GM12878 (cell line): ENCODE results near the gene NEMF. TPM values are rescaled to one million over a fixed set of nuclear protein-coding genes. Genes with fewer than 3 reads are reported as not detected.
A peak's percentile ranks its signal among the peaks of the same experiment; 100 is the strongest.

Experiments
- CEBPB ChIP-seq, 2 experiments: fragments of 150-350 bp in 1 of 2; IDR thresholded peaks; 2 replicates each; pipeline ENCODE4 v1.6.1; 2012 to 2014; ENCODE audit warnings: low read depth in 2 of 2, low read length in 2 of 2, borderline replicate concordance in 1 of 2, inconsistent platforms in 1 of 2
- CHD1 ChIP-seq: IDR thresholded peaks from 2 replicates; pipeline ENCODE4 v1.6.1; 2012; ENCODE audit warnings: low read depth, low read length, improper control_type of control experiment
- GATAD2B ChIP-seq: fragments of 450-650 bp; conservative IDR thresholded peaks from 2 replicates; pipeline ENCODE4 v1.6.1; 2017; ENCODE audit warnings: low read depth, mild to moderate bottlenecking, moderate library complexity
- IRF4 ChIP-seq: IDR thresholded peaks from 2 replicates; pipeline ENCODE4 v1.6.1; 2011; ENCODE audit warnings: low read depth, low read length
- KLF5 ChIP-seq: fragments of 450-650 bp; IDR thresholded peaks from 2 replicates; pipeline ENCODE4 v1.6.1; 2014; ENCODE audit warnings: mild to moderate bottlenecking; ENCODE audit not compliant: partially characterized antibody
- MEF2B ChIP-seq: fragments of 450-650 bp; IDR thresholded peaks from 2 replicates; pipeline ENCODE4 v1.6.1; 2018; ENCODE audit warnings: mild to moderate bottlenecking, moderate library complexity; ENCODE audit not compliant: partially characterized antibody, poor library complexity, severe bottlenecking
- MTA2 ChIP-seq: fragments of 450-650 bp; IDR thresholded peaks from 2 replicates; pipeline ENCODE4 v1.6.1; 2016; ENCODE audit warnings: low read depth, mild to moderate bottlenecking, moderate library complexity
- NFYA ChIP-seq: IDR thresholded peaks from 2 replicates; pipeline ENCODE4 v1.6.1; 2011; ENCODE audit warnings: low read depth, mild to moderate bottlenecking, low read length, improper control_type of control experiment, borderline replicate concordance
- NFYB ChIP-seq: IDR thresholded peaks from 2 replicates; pipeline ENCODE4 v1.6.1; 2011; ENCODE audit warnings: low read depth, mild to moderate bottlenecking, low read length, improper control_type of control experiment, moderate library complexity; ENCODE audit not compliant: insufficient read depth
- POLR2A ChIP-seq: IDR thresholded peaks from 2 replicates; pipeline ENCODE4 v1.6.1; 2011; ENCODE audit warnings: low read depth, mild to moderate bottlenecking, low read length
- POLR2AphosphoS5 ChIP-seq: IDR thresholded peaks from 2 replicates; pipeline ENCODE4 v1.6.1; 2011; ENCODE audit warnings: mild to moderate bottlenecking, low read length, inconsistent platforms
- RBBP5 ChIP-seq: fragments of 200-600 bp; sonication (generic); conservative IDR thresholded peaks from 2 replicates; pipeline ENCODE4 v1.6.1; 2016
- RUNX3 ChIP-seq: IDR thresholded peaks from 2 replicates; pipeline ENCODE4 v1.6.1; 2012; ENCODE audit warnings: low read length, inconsistent platforms
- SIN3A ChIP-seq: IDR thresholded peaks from 2 replicates; pipeline ENCODE4 v1.6.1; 2012; ENCODE audit warnings: low read depth, low read length, improper control_type of control experiment
- SREBF2 ChIP-seq: IDR thresholded peaks from 2 replicates; pipeline ENCODE4 v1.6.1; 2012; ENCODE audit warnings: mild to moderate bottlenecking, low read length
- TBL1XR1 ChIP-seq: IDR thresholded peaks from 2 replicates; pipeline ENCODE4 v1.6.1; 2012; ENCODE audit warnings: low read depth, low read length, improper control_type of control experiment
- TCF7 ChIP-seq: IDR thresholded peaks from 2 replicates; pipeline ENCODE4 v1.6.1; 2014; ENCODE audit warnings: antibody characterized with exemption, borderline replicate concordance
- YBX1 ChIP-seq: fragments of 450-650 bp; IDR thresholded peaks from 2 replicates; pipeline ENCODE4 v1.6.1; 2016; ENCODE audit warnings: antibody characterized with exemption
- polyA plus RNA-seq, 11 experiments: library from polyadenylated mRNA; depleted of rRNA in 4 of 11; unstranded in 6 of 11; stranded (reverse) in 5 of 11; fragments of >200 nt; fragmentation: Nextera tagmentation in 4 of 11; fragmentation: Illumina TruSeq in 1 of 11; extraction: Ambion mirVana in 4 of 11; extraction: Trizol in 1 of 11; gene quantifications; 1 replicate in 1 of 11; 2 replicates in 10 of 11; pipeline versions ENCODE4 v1.2.1 to v1.2.3, GENCODE V29; 2011 to 2016; ENCODE audit warnings: inconsistent platforms in 2 of 11, missing spikeins in 2 of 11, low read depth in 1 of 11
- total RNA-seq, 4 experiments: library from RNA; depleted of rRNA in 3 of 4; stranded (reverse); fragments of >200 nt in 3 of 4; fragmentation: Illumina TruSeq in 1 of 4; extraction: Trizol in 1 of 4; gene quantifications; 2 replicates each; pipeline versions ENCODE4 v1.2.1 to v1.2.3, GENCODE V29; 2013 to 2021
- TF ChIP-seq, protein P1 (sequence below): fragments of 450-650 bp; formaldehyde crosslinking; IDR thresholded peaks from 2 replicates; pipeline ENCODE4 v1.4.0; 2020; ENCODE audit warnings: mild to moderate bottlenecking, moderate library complexity
- TF ChIP-seq, protein P2 (sequence below), 3 experiments: IDR thresholded peaks in 2 of 3; conservative IDR thresholded peaks in 1 of 3; 2 replicates each; pipeline ENCODE4 v1.5.1; 2011; ENCODE audit warnings: low read depth in 3 of 3, low read length in 3 of 3, mild to moderate bottlenecking in 3 of 3, control low read depth in 2 of 3, moderate library complexity in 2 of 3, inconsistent platforms in 1 of 3, mixed read lengths in 1 of 3; ENCODE audit not compliant: control insufficient read depth in 2 of 3, insufficient read depth in 1 of 3; ENCODE audit errors: extremely low read depth in 1 of 3
- TF ChIP-seq, protein P3 (sequence below): fragments of 450-650 bp; conservative IDR thresholded peaks from 2 replicates; pipeline ENCODE4 v1.6.1; 2017; ENCODE audit warnings: mild to moderate bottlenecking, moderate library complexity
- TF ChIP-seq, protein P4 (sequence below): IDR thresholded peaks from 2 replicates; pipeline ENCODE4 v1.6.1; 2012; ENCODE audit warnings: low read depth, low read length, improper control_type of control experiment

NEMF gene
- total and polyA plus RNA-seq, 10 of the 15 experiments (the other 5 are each of a cell fraction or from before 2014, with no cell fraction given), result 31.5 to 80.1 (median 61.1) TPM

DNA sequence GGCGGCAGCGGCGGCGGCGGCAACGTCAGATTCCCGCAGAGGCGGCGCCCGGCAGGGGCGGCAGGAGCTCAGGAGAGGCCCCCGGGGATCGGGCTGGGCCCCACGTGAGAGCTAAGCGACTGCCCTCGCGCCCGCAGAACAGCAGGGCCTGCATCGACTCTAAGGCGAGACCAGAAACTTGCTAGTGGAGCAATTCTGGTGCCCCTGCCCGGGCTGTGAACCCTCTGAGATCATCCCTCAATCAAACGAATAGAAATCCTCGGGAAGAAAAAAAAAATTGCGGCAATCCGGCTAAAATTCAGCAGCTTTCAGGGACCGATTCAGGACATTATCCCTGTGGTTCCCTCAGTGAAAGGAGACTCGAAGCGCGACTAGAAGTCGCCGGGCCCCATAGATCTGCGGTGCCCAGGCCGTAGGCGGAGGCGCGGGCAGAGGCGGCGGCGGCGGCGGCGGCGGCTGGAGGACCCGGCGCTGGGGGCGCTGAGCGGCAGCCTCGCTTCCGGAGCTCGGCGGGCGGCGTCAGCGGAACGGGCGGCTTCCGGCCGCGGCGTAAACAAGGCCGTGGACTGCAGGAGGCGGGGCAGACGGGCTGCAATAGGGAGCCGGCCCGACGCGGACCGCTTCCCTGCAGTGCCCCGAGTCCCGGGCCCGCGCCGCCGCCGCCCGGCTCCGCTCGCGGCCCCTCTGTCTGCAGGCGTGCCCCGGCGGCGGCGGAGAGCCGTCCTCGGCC is 84.9 kb downstream of the NEMF start, which contains the start of gene KLHDC2 (continued):
- TF ChIP-seq CEBPB (IDR thresholded peaks at IDR 0.05; ENCODE audit: borderline replicate concordance in 1 of 2, low read depth in 2 of 2, low read length in 2 of 2), result no peak
- TF ChIP-seq IRF4, result no peak
- TF ChIP-seq TBL1XR1, result 0 out of 2 replicates have a peak, but pooled peaks have one; percentile 3
- TF ChIP-seq CHD1, result no peak
- no peak for TF ChIP-seq YBX1
- no peak; the same call in 1 of the 2 replicates for TF ChIP-seq SIN3A
- TF ChIP-seq TCF7, result no peak
- TF ChIP-seq, protein P1, sequence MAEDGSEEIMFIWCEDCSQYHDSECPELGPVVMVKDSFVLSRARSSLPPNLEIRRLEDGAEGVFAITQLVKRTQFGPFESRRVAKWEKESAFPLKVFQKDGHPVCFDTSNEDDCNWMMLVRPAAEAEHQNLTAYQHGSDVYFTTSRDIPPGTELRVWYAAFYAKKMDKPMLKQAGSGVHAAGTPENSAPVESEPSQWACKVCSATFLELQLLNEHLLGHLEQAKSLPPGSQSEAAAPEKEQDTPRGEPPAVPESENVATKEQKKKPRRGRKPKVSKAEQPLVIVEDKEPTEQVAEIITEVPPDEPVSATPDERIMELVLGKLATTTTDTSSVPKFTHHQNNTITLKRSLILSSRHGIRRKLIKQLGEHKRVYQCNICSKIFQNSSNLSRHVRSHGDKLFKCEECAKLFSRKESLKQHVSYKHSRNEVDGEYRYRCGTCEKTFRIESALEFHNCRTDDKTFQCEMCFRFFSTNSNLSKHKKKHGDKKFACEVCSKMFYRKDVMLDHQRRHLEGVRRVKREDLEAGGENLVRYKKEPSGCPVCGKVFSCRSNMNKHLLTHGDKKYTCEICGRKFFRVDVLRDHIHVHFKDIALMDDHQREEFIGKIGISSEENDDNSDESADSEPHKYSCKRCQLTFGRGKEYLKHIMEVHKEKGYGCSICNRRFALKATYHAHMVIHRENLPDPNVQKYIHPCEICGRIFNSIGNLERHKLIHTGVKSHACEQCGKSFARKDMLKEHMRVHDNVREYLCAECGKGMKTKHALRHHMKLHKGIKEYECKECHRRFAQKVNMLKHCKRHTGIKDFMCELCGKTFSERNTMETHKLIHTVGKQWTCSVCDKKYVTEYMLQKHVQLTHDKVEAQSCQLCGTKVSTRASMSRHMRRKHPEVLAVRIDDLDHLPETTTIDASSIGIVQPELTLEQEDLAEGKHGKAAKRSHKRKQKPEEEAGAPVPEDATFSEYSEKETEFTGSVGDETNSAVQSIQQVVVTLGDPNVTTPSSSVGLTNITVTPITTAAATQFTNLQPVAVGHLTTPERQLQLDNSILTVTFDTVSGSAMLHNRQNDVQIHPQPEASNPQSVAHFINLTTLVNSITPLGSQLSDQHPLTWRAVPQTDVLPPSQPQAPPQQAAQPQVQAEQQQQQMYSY (CRISPR knock-in tag), result no peak
- TF ChIP-seq NFYB, result no peak
- no peak for TF ChIP-seq NFYA
- no peak for TF ChIP-seq RBBP5
- peak; percentile 77 for TF ChIP-seq MEF2B
- 0 out of 2 replicates have a peak, but pooled peaks have one; percentile 67 for TF ChIP-seq POLR2AphosphoS5
- TF ChIP-seq, protein P2, sequence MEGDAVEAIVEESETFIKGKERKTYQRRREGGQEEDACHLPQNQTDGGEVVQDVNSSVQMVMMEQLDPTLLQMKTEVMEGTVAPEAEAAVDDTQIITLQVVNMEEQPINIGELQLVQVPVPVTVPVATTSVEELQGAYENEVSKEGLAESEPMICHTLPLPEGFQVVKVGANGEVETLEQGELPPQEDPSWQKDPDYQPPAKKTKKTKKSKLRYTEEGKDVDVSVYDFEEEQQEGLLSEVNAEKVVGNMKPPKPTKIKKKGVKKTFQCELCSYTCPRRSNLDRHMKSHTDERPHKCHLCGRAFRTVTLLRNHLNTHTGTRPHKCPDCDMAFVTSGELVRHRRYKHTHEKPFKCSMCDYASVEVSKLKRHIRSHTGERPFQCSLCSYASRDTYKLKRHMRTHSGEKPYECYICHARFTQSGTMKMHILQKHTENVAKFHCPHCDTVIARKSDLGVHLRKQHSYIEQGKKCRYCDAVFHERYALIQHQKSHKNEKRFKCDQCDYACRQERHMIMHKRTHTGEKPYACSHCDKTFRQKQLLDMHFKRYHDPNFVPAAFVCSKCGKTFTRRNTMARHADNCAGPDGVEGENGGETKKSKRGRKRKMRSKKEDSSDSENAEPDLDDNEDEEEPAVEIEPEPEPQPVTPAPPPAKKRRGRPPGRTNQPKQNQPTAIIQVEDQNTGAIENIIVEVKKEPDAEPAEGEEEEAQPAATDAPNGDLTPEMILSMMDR (IDR thresholded peaks at IDR 0.05 in 2 of 3, conservative IDR thresholded peaks at IDR 0.05 in 1 of 3; ENCODE audit: control insufficient read depth in 2 of 3, extremely low read depth in 1 of 3, insufficient read depth in 1 of 3, low read depth in 3 of 3, low read length in 3 of 3), result peak in 1 of 3 experiments; percentile 54; a peak in 2 of 6 replicates
- TF ChIP-seq MTA2, result no peak
- TF ChIP-seq KLF5, result no peak
- TF ChIP-seq GATAD2B, result no peak; the same call in none of the 2 replicates
- TF ChIP-seq SREBF2, result no peak
- TF ChIP-seq, protein P3, sequence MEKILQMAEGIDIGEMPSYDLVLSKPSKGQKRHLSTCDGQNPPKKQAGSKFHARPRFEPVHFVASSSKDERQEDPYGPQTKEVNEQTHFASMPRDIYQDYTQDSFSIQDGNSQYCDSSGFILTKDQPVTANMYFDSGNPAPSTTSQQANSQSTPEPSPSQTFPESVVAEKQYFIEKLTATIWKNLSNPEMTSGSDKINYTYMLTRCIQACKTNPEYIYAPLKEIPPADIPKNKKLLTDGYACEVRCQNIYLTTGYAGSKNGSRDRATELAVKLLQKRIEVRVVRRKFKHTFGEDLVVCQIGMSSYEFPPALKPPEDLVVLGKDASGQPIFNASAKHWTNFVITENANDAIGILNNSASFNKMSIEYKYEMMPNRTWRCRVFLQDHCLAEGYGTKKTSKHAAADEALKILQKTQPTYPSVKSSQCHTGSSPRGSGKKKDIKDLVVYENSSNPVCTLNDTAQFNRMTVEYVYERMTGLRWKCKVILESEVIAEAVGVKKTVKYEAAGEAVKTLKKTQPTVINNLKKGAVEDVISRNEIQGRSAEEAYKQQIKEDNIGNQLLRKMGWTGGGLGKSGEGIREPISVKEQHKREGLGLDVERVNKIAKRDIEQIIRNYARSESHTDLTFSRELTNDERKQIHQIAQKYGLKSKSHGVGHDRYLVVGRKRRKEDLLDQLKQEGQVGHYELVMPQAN, result peak; percentile 92
- TF ChIP-seq POLR2A, result peak; percentile 81
- TF ChIP-seq, protein P4, sequence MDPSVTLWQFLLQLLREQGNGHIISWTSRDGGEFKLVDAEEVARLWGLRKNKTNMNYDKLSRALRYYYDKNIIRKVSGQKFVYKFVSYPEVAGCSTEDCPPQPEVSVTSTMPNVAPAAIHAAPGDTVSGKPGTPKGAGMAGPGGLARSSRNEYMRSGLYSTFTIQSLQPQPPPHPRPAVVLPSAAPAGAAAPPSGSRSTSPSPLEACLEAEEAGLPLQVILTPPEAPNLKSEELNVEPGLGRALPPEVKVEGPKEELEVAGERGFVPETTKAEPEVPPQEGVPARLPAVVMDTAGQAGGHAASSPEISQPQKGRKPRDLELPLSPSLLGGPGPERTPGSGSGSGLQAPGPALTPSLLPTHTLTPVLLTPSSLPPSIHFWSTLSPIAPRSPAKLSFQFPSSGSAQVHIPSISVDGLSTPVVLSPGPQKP, result peak; percentile 58; the same call in 1 of the 2 replicates
- peak; percentile 28; the same call in 1 of the 2 replicates for TF ChIP-seq RUNX3
